Right forelimb (tissue), 1 donor: ENCODE measurements around the gene EHD1.
"Not testable (repeated sequence)": the region's sequence is repeated elsewhere in the genome, so short reads cannot be mapped to it uniquely, and the experiment has no call there.

Source experiments
- DNase-seq: peaks from one replicate; pipeline ENCODE4 v3.0.0-alpha.2; 2018

Gene EHD1

DNA sequence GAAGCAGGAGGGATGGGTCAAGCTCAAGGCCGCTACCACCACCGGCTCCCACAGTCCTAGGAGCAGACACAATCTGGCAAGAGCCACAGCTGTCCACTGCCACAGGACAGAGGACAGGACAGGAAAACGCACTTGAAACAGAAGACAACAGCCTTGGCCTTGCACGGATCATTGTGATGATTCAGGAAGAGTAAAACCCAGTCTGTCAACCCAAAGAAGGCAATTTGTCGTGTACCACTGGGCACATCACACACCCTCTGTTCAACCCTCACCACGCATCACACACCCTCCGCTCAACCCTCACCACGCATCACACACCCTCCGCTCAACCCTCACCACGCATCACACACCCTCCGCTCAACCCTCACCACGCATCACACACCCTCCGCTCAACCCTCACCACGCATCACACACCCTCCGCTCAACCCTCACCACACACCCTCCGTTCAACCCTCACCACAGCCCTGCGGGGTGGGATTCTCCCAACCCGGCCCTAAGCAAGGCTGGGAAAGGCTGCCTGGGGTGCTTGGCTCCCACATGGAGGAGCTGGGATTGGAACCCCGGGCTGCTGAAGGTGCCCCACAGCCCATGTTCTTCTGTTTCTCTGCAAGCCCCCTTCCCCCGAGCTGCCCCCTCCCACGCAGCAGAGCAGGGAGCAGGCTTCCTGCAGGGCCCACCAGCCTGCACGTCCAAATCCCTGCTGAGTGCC, 22.7 kb downstream of the EHD1 start:
- DNase-seq = no peak

DNA sequence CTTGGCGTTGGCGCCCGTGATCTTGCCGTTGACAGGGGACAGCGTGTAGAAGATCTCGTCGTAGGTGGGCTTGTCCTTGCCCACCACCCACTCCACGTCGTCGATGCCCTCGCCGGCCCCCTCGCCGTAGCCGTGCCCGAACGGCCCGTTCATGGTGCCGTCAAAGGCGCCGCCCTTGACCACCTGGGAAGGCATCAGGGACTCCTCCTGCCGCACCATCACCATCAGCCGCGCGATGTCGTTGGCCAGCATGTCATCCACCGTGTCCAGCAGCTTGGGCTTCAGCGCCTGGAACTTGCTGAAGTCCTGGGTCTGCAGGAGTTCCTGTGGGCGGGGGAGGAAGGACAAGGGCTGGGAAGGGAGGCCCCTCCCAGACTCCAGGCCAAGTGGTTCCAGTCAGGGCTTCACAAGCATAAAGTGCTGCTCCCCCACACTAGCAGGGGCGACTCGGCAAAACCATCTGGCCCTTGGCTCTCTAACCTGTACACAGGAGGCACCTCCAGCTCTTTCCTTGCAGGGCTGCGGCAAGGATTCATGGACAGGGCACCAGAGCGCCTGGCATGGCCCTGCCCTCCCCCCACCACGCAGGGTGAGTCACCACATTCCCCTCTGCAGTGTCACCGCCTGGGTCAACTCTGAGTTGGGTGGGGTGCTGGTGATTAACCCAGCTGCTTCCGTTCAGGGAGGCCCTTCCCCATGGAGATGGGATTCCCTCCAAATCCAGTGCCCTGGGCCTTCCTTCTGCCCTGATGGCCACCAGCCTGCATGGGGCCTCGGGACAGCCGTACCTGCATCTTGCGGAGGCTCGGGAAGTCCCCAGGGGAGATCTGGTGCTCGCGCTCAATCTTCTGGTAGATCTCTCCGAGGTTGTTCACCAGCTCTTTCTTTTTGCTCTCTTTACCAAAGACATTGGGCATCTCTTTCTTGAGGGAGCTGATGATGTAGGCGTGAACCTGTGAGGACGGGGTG, 23.6 kb downstream of the EHD1 start:
- no peak for DNase-seq

DNA sequence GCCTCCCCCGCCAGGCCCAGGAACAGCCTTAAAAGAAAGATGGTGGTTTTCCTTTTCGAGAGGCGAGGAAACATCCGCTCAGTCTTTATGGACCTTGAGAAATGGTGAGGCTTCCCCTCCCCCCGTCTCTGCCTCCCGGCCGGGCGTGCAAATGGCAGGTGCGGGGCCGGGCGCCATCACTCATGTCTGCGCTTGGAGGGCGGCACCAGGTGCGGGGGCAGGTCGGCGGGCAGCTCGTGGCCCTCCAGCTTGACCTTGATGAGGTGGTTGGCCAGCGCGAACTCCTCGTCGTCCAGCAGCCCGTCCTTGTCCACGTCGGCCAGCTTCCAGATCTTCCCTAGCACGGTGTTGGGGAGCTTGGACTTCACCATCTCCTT, 24.3 kb downstream of the EHD1 start:
- DNase-seq = no peak

DNA sequence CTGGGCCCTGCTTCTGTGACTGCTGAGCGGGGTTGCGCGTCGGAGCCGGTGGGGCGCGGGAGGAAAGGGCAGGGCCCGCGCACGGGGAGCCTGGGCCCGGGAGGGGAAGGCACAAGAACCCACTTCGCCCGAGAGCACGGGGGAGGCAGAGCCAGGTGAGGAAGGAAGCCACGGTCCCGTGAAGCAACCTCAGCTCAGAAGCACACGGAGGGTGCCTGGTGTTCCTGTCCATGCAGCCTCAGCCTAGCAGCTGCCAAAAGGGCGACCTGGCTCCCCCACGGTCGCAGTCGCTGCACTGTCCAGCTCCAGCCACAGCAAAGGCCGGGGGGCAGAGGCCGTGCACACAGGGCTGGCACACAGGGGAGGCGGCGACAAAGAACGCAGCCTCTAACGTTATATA, 24.7 kb downstream of the EHD1 start:
- DNase-seq = no peak

DNA sequence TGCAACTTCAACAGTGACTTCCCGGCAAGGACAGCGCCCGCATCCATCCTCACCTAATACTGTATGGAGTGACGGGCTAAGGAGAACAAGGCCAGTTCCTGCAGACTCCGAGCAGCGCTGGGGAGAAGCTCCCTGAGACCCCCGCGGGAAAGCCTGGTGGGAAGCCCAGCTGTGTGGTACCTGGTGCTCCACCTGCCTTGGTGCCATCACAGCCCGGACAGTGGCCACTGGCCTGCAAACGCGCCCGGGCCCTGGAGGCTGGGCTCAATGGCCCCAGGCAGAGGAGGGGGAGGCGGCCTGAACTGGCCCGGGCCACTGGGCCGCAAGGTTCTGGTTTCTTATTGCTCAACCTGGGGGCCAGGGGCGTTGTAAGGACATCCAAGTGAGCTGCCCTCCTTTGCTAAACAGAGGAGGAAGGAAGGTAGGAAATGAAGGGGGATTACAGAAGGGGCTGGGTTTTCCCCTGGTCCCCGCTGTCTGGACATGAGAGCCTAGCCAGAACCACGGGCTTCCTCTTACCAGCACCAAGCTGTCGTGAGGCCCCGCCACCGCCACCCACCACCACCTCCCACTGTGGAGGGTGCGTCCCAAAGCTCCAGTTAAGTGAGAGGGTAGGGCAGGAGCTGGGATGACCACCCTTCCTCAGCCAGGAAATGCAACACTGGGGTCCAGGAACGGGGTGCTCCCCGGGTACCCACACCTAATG, 25.5 kb downstream of the EHD1 start:
- DNase-seq = no peak

DNA sequence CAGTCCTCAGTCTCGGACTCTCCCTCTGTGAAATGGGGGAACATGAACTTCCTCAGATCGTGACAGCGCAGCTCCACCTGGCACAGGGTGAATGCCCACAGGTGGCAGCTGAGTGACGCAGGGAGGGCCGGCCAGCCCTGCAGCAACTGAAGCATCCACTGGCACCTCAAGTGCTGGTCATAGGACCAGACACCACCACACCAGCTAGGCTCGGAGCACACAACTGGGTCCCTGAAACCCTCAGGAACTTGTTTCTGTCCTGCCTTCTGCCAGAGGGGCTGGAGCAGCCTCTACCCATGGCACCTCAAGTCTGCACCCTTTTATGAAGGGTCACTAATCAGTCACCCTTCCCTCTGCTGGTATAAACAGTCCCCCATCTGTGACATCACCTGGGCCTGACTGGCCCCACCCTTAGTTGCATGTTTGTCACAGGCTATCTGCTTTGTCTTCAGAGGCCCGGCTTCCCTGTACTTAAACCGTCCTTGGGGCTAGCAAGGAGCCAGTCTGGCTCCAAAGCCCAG, 26.5 kb downstream of the EHD1 start:
- no peak for DNase-seq

DNA sequence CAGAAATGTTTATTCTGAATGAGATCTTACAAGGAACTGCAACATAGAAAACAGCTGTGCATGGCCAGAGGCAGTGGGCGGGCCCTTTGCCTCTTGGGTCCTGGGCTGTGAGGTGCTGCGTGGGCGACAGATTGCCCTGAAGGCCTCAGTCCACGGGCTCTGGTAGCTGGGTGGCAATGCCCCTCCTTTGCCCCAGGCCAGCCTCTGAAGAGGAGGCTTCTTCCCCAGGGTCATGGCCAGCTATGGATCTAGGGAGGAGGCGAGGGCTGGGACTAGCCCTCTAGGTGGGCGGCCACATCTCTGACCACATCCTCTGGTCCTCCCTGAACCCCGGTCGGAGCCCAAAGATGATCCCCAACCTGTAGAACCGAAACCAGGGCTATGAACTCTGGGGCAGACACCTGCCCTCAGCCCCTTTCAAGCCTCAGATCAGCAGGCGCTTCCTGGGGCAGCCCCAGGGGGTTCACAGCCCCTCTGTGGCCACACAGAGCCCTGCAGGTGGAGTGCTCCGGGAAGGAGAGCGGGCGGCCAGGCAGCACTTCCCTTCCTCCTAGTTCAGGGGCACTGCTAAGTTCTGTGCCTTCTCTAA, 27.3 kb downstream of the EHD1 start:
- no peak for DNase-seq

DNA sequence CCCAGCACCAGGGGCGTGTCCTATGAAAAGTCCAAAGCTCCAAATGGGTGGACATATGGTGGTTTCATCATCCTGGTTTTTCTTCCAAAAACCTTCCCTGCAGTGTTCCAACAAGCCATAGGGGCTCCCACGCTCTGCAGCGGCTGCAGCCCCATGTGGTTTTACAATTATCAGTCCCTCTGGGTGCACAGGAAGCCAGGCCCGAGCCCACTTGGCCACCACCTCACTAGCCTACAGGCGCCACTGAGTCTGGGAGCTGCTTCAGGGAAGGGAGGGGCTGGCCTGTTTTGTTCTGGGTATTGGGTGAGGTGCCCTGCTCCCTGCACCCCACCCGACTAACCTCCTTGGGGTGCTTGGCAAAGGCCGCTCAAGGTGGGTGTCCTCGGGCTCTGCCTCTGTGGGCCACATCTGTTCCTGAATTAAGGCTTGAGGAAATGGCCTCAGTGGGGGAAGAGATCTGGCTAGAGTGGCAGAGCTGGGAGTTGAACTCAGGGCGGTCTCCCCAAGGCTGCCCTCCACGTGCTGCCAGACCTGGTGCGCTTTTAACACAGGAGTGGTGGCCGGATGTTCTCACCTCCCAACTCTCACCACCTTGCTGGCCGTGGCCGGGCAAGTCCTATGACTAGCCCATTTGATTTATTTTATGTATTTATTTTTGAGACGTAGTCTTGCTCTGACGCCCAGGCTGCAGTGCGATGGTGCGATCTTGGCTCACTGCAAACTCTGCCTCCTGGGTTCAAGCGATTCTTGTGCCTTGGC, 28.6 kb downstream of the EHD1 start:
- no peak for DNase-seq

DNA sequence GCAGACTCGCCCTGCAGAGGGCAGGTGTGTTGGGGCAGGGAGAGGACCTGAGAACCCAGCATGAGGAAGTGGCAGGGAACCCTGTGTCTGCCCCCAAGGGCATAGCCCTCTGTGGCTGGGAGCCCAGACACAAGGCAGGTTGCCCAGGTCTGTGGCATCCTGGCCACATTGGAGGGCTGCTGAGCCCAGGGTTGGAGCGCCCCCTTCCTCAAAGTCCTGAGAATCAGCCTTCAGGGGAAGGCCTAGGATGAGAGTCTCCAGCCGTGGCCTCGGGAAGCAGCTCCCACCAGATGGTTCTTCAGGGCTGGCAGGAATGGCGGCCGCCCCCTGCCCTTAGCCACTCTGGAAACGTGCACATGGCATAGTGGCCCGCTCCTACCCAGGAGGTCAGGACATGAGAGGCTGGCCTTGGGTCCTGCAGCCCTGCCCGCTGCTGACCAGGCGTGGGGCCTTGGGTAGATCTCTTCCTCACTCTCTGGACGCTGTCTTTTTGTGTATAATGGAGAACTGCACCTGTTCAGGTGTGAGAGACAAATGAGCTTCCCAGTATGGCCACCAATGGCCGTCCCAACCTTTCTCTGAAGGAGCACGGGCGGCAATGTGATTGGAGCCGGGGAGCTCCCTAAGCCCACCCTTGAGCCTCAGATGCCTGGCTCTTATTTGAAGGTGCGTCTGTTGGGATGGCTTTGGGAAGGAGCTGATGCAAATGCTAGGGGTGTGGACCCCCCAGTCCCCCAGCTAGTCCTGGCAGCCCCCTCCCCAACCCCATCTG, 29.4 kb downstream of the EHD1 start:
- no peak for DNase-seq

DNA sequence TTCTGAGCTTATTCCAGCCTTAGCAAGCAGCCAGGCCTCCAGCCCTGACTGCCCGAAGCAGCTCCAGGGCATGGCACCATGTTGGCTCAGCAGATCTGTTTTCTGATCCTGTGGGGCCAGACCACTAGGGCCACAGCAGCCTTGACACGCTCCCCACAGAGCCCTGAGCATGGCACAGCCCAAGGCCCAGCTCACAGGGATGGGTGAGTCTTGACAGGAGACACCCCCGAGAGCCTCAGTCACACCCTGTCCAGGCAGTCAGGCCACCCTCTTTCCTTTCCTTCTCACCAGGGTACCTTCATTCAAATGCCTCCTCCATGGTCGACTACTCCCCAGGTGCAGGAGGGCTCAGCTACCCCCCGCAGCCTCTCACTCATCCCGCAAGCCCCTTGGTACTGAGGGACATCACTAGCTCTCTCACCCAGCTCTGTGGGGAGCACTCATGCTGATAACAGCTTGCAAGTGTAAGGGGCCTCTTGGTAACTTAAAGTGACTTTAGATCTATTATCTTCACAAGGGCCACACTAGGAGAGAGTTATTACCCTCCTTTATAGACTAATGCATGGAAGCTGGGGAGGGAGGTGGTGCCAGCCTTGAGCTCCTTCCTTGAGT, 30.1 kb downstream of the EHD1 start:
- no peak for DNase-seq

DNA sequence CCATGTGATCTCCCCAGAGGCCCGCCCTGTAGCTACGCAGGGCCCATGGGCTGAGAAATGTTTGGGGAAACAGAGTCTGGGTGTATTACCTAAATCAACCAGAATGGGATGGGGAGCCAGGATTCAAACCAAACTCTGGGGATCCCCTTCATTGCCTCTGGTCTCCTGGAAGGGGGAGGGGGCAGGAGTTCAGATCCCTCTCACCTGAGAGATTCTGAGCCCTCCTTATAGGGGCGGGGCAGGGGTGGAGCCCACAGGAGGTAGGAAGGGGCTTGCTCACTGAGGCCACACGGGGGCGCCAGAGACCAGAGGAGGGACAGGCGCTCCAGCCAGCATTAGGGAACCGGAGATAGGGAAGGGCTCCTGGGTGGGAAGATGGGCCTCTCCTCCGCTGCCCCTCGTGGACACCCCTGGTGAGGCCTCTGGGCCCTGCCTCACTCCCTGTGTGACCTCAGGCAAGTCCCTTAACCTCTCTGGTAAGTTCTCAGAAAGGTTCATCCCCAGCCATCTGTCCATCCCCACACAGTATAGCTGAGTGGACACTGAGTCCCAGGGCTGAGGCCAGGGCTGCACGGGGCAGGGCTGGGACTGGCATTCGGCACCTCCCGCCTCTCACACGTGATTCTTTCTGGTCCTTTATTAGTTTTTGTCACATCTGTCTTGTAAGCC, 31.3 kb downstream of the EHD1 start:
- DNase-seq = peak; percentile 94

DNA sequence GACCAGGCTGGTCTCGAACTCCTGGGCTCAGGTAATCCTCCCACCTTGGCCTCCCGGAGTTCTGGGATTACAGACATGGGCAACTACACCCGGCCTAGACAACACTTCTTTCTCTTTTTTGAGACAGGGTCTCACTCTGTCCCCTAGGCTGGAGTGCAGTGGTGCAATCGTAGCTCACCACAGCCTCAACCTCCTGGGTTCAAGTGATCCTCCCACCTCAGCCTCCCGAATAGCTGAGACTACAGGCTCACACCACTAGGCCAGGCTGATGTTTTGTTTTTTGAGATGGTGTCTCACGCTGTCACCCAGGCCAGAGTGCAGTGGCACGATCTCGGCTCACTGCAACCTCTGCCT, 32.7 kb downstream of the EHD1 start:
- DNase-seq = not testable (repeated sequence)

DNA sequence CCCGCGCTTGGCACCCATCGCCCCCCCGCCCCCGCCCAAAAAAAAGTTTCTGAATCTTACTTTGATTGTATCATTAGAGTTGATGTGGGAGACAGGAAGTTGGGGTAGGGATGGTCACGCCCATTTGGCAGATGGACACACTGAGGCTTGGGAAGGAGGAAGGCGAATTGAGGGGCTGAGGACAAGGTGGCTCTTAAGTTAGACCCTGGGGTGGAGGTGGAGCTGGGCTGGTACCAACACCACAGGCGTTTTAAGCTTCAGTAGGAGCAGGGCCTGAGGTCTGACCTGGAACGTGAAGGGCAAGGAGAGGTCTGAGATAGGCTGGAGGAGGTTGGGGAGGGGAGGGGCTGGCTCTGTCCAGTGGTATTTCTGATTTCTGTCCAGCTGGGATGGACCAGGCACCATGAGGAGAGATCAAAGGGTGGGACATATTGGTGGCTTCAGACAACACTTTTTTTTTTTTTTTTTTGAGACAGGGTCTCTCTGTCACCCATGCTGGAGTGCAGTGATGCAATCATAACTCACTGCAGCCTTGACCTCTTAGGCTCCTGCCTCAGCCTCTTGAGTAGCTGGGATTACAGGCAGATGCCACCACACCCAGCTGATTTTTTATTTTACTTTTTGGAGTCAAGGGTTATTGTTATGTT, 33.2 kb downstream of the EHD1 start:
- no peak for DNase-seq

DNA sequence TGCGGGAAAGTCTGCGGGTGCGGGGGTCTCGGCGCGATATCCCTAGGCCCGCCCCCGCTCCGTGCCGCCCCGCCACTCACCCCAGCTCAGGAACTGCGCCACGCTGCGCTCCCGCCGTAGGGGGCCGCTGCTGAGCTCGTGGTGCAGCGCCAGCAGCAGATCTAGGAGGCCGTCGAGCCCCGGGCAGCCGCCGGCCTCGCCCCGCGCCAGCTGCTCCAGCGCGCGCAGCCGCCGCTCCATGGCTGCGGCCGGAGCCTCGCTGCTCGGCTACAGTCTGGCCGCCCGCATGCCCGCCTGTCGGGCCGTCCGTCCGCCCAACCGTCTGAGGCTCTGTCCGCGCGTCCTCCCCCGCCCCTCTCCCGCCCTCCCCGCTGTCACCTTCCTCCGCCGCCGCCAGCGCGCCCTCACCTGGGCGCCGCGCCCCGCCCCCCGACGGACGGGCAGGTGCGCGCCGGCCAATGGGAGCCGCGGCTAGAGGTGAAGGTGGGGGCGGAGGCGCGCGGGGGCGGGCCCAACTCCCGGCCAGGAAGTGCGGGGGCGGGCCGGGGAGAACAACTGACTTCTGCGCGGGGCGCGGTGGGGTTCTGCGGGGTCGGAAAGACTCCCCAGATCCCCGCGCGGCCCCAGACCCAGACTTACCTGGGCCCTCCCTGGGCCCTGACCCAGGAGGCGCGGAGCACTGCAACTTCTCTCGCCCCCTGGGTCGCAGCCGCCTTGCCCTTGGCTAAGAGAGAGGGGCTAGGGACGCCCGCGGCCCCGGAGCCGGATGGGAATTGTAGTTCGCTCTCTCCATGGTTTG, 33.9 kb downstream of the EHD1 start, which contains the start of gene CDC42BPG:
TSS of gene CDC42BPG (minus strand) at position 324 of the 799 bp plus-strand sequence. CDS start at position 240, 84 bp downstream.
- peak; percentile 77 for DNase-seq

DNA sequence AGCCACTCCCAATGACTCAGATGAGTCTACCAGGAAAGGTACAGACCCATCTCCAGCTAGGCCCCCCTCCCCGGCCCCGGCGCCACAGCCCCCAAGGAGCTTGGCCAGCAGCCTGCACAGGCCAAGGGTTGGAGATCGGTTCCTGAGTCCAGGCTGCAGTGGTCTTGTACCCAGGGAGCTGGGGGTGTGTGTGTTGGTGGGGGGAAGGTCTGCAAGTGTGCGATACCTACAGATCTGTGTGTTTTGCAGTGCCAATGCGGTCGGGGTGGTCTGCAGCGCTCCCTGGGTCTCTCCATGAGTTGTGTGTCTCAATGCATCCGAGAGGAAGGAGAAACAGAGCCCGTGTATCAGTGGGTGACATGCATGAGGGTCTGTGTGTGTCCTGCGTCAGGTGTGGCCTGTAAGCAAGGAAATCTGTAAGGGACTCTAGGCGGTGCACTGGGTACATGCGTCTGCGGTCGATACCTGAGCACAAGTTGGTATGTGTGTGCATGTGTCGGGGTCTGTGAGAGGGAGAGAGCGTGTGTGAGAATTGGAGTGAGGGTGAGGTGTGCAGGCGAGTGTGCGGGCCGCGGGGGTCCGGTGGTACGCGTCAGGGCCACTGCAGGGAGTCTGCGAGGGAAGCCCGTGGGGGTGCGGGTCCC, 34.6 kb downstream of the EHD1 start:
- no peak for DNase-seq

DNA sequence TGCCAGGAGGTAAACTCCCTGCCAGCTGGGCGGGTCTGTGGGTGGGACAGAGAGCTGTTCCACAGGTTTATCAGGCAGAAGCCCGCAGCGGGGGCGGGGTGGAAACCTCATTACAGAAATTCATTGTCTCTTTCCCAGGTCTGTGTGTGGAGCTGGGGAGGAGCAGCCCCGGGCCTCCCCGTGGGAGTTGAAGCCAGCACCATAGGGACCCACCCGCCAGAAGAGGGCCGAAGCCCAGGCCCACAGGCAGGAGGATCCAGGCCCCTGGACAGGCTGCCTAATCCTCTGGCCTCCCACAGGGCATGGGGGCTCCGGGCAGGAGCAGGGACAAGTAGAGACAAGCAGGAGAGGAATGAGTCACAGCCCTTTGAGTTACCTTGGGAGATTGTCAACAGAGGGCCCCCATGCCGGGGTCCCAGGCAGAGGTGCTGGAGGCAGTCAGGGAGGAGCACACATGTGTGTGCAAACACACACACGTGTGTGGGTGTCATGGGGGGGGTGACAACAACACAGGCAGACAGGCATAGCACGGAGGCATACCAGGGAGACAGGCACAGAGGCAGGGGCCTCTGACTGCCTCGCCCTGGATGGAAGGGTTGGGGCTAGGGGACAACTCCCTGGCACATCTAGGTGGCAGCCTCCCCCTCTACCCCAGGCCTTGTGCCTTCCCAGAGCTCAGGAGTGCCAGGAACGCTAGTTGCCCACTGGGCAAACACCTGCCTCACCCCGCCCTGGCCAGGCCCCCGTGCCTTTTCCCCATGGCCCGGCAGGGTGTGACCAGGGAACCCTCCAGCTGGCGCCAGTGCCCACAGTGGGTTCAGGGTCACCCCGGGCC, 35.4 kb downstream of the EHD1 start:
- DNase-seq = no peak

DNA sequence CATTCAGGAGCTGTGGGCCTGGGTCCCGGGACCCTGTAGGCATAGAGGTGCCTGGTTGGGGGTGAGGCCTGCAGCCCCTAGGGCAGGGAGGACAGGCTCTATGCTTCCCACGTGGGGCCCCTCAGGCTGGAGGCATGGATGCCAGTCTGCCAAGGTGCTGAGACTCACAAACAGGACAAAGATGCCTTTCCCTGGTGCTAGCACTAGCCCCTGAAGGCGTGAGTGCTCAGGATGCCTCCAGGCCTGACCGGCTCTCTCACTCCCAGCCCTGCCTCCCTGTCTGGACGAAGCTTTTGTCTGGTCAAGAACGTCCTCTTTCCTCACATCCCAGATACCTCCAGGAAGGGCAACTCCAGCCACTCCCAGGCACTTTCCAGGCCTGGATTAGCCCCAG, 36.1 kb downstream of the EHD1 start:
- no peak for DNase-seq
